ENCODE data around the gene PSMC2.

PSMC2 gene

DNA sequence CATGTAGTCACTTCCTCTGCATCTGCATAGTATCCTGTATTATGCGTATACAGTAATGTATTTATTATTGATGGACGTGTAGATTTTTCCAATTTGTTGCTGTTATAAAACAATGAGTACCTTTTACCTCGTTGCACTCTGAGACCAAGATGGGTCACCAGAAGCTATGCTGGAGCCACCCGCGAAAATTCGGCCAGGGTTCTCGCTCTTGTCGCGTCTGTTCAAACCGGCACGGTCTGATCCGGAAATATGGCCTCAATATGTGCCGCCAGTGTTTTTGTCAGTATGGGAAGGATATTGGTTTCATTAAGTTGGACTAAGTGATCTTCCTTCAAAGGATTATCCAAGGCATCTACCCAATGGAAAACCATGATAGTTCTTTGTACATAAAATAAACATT is 1.0 kb downstream of the PSMC2 start:
- no peak for DNase-seq (ENCODE audit: low read depth, low spot score)
- H3K4me3 ChIP-seq: peak overlapping the region; percentile 97

DNA sequence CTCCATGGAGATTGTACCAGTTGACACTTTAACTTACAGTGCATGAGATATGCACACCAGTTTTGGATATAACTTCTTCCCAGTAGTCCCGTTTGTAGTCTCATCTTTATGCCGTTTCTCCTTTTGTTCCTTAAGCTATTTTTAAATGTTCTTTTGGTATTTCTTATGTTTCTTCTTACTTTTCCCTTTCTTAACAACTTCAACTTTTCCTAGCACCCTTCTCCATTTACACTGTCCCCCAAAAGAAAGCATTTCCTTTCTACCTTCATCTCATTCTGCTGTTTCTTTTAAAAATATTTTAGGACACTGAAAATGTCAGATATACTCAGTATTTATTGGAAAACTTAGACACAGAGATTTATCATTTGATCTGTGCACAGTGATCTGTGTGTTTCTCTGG is 1.5 kb downstream of the PSMC2 start:
- H3K9ac ChIP-seq (ENCODE audit: insufficient read length): peak overlapping the region; percentile 97
- H3K9me3 ChIP-seq (ENCODE audit: low read depth, low read length): no peaks in the 10 kb centered on the region
- no peak overlapping the region for H3K27ac ChIP-seq
- H3K4me3 ChIP-seq: peak overlapping the region; percentile 97
- DNase-seq (ENCODE audit: low read depth, low spot score): no peak
- no peak for TF ChIP-seq EZH2 (IDR thresholded peaks at IDR 0.05)
- TF ChIP-seq POLR2AphosphoS5 (IDR thresholded peaks at IDR 0.05; ENCODE audit: borderline replicate concordance, low read depth, low read length): no peak
- TF ChIP-seq FOXP2 (optimal IDR thresholded peaks at IDR 0.05; ENCODE audit: control extremely low read depth, extremely low read length, insufficient read depth): no peak
- H3K36me3 ChIP-seq (ENCODE audit: insufficient read depth, low read length): peaks cover 44% of the 10 kb centered on the region

More for the DNA sequence above, 1.0 kb downstream of the PSMC2 start:
- no peak for TF ChIP-seq FOXP2 (optimal IDR thresholded peaks at IDR 0.05; ENCODE audit: control extremely low read depth, extremely low read length, insufficient read depth)
- TF ChIP-seq EZH2 (IDR thresholded peaks at IDR 0.05): no peak
- no peak for TF ChIP-seq POLR2AphosphoS5 (IDR thresholded peaks at IDR 0.05; ENCODE audit: borderline replicate concordance, low read depth, low read length)
- Histone ChIP-seq H3K9ac (ENCODE audit: insufficient read length) (peak overlapping the region; percentile 97), H3K36me3 (ENCODE audit: insufficient read depth, low read length) (peaks cover 38% of the 10 kb centered on the region), H3K9me3 (ENCODE audit: low read depth, low read length) (no peaks in the 10 kb centered on the region), H3K27ac (no peak overlapping the region)

DNA sequence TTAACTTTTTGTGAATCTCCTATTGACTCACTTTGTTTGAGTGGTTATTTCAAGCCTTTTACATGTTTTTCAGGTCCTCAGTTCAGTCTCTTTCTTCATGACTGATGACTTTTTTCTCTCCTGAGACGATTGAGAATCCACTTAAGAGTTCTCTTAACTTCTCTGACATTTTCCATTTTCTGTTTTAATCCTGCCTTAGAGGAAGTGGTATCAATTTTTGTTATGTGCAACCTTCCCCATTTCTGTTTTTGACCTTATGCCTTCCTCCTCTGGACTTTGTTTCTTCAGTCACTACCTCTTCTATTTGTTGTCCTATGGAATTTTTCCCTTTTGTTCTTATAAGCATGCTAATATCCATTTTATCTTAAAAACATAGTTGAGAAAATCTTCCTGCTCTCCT is 2.4 kb downstream of the PSMC2 start:
- H3K27ac ChIP-seq: no peak overlapping the region
- no peak for TF ChIP-seq FOXP2 (optimal IDR thresholded peaks at IDR 0.05; ENCODE audit: control extremely low read depth, extremely low read length, insufficient read depth)
- TF ChIP-seq EZH2 (IDR thresholded peaks at IDR 0.05): no peak
- no peak for TF ChIP-seq POLR2AphosphoS5 (IDR thresholded peaks at IDR 0.05; ENCODE audit: borderline replicate concordance, low read depth, low read length)
- no peaks in the 10 kb centered on the region for H3K9me3 ChIP-seq (ENCODE audit: low read depth, low read length)
- peaks cover 52% of the 10 kb centered on the region for H3K36me3 ChIP-seq (ENCODE audit: insufficient read depth, low read length)
- DNase-seq (ENCODE audit: low read depth, low spot score): no peak
- H3K9ac ChIP-seq (ENCODE audit: insufficient read length): peak overlapping the region; percentile 49
- peak overlapping the region; percentile 46 for H3K4me3 ChIP-seq

DNA sequence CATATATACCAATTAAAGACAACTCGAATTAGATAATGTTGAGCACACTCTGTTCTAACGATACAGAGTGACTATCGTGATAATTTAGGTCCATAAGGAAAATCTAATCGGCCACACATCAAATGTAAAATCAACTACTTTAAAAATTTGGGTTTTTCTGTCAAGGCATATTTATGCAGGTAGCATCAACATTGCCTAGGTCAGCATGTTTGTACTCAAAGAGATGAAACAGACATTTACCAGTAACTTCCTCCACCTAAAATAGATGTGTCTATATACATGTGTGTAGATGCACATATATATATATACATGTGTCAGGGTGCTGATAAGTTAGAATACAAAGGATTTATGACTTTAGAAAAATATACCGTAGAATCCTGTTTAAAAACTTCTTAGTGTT is 22.0 kb downstream of the PSMC2 start:
- DNase-seq (ENCODE audit: low read depth, low spot score): no peak
- Histone ChIP-seq H3K4me3 (no peak overlapping the region), H3K9ac (ENCODE audit: insufficient read length) (no peak overlapping the region), H3K27ac (no peak overlapping the region), H3K36me3 (ENCODE audit: insufficient read depth, low read length) (peaks cover 55% of the 10 kb centered on the region), H3K9me3 (ENCODE audit: low read depth, low read length) (no peaks in the 10 kb centered on the region)
- TF ChIP-seq EZH2 (IDR thresholded peaks at IDR 0.05) (no peak), FOXP2 (optimal IDR thresholded peaks at IDR 0.05; ENCODE audit: control extremely low read depth, extremely low read length, insufficient read depth) (no peak), POLR2AphosphoS5 (IDR thresholded peaks at IDR 0.05; ENCODE audit: borderline replicate concordance, low read depth, low read length) (no peak)

DNA sequence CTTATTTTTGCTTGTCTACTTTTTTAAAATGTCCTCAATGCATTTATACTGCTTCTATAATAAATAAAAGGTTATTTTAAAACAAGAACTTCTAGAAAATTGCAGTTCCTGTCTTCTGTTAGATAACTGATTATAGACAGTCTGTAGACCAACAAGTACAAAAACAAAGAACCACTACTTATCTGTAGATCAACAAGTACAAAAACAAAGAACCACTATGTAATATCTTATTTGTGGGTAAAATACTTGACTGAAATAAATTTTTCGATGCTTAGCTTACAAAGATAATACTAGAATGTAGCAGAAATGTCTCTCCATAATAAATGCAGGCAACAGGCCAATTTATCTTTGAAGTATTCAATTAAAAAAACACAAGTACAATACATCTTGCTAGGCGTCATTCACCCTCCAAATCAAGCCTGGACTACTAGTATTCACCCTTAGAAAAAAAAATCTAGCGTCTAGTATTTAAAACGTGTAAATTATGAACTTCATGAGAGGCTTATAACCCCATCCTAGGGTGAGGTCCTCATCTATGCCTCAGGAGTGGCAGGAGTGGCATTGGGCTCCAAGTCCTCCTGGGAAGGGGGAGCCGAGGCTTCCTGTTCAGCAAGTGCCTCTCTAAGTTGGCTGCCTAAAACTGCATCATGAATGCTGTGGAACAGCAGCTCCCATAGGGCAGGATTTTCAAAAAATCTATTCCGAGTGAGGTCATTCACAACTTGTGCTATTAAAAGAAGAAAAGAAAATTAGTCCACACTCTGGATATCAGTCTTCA is 26.6 kb downstream of the PSMC2 start:
- Histone ChIP-seq H3K4me3 (no peak overlapping the region), H3K36me3 (ENCODE audit: insufficient read depth, low read length) (peaks cover 11% of the 10 kb centered on the region), H3K9ac (ENCODE audit: insufficient read length) (no peak overlapping the region), H3K27ac (no peak overlapping the region), H3K9me3 (ENCODE audit: low read depth, low read length) (no peaks in the 10 kb centered on the region)
- TF ChIP-seq EZH2 (IDR thresholded peaks at IDR 0.05) (no peak), POLR2AphosphoS5 (IDR thresholded peaks at IDR 0.05; ENCODE audit: borderline replicate concordance, low read depth, low read length) (no peak), FOXP2 (optimal IDR thresholded peaks at IDR 0.05; ENCODE audit: control extremely low read depth, extremely low read length, insufficient read depth) (no peak)
- DNase-seq (ENCODE audit: low read depth, low spot score): no peak

DNA sequence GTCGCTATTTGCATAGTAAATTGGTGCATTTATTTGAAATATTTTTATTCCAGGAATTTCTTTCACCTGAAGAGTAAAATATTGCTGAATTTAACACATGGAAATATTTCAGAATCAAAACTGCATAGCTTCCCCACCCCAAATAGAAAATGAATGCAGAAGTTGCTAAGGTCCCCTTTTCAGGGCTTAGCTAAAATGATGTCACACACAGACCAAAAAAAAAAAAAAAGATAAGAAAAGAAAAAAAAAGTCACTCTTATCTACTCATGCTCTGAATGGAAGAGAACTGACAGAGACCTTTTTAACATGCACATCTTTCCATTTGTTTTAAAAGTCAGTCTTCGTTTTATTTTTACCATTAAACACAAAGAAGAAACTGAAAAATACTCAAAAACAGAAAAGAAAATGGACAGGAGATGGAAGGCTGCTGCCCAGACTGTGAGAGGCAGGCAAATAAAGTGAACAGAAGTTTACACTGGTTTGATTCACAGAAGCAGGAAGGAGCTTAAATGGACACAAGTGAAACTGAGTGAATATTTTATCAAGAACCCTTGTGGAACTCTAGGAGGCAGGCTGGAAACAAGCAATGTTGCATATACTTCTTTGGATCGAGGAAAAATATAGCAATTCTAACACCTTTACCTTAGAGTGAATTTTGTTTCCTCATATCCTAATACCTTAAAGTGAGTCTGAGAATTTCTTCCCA is 32.0 kb downstream of the PSMC2 start:
- DNase-seq (ENCODE audit: low read depth, low spot score): no peak
- Histone ChIP-seq H3K9me3 (ENCODE audit: low read depth, low read length) (no peaks in the 10 kb centered on the region), H3K36me3 (ENCODE audit: insufficient read depth, low read length) (no peaks in the 10 kb centered on the region), H3K4me3 (no peak overlapping the region), H3K27ac (no peak overlapping the region), H3K9ac (ENCODE audit: insufficient read length) (no peak overlapping the region)
- TF ChIP-seq POLR2AphosphoS5 (IDR thresholded peaks at IDR 0.05; ENCODE audit: borderline replicate concordance, low read depth, low read length): no peak
- TF ChIP-seq FOXP2 (optimal IDR thresholded peaks at IDR 0.05; ENCODE audit: control extremely low read depth, extremely low read length, insufficient read depth): no peak
- no peak for TF ChIP-seq EZH2 (IDR thresholded peaks at IDR 0.05)

DNA sequence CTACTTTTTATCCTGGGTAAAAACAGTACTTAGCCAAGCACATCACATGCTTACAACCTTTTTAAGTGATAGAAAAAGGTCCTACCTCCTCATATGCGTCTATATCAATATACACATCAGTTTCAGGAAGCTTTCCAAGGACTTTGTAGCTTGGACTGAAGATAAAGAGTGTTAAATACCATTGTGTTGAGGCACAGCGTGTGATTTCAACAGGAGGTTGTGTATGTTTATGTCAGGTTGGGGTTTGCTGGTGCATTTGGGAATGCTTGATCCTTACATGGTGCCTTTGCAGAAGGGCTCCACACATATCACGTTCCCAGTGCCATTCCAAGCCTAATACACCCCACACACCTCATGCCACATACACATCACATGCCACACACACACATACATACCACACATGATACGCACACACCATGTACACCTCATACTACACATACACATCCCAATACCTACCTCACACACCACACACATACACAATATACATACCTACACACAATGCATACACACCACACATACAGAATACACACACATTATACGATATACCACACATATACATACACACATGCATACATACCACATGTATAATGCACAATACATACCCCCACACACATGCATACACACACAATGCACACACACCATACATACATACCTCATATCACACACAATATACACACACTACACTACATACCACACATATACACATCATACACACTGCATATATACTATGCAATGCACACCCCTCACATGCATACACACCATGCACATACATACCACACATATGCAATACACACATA is 33.1 kb downstream of the PSMC2 start:
- Histone ChIP-seq H3K27ac (no peak overlapping the region), H3K9ac (ENCODE audit: insufficient read length) (no peak overlapping the region), H3K36me3 (ENCODE audit: insufficient read depth, low read length) (no peaks in the 10 kb centered on the region), H3K4me3 (no peak overlapping the region), H3K9me3 (ENCODE audit: low read depth, low read length) (no peaks in the 10 kb centered on the region)
- DNase-seq (ENCODE audit: low read depth, low spot score): no peak
- no peak for TF ChIP-seq POLR2AphosphoS5 (IDR thresholded peaks at IDR 0.05; ENCODE audit: borderline replicate concordance, low read depth, low read length)
- TF ChIP-seq EZH2 (IDR thresholded peaks at IDR 0.05): no peak
- TF ChIP-seq FOXP2 (optimal IDR thresholded peaks at IDR 0.05; ENCODE audit: control extremely low read depth, extremely low read length, insufficient read depth): no peak
